ENCODE measurements around the gene MYADM.
"Not testable (repeated sequence)": the region's sequence is repeated elsewhere in the genome, so short reads cannot be mapped to it uniquely, and the experiment has no call there.

The MYADM gene

GRCh38 chr19:53828531-53828930 lies 39.2 kb upstream of the MYADM start:
- no peak overlapping the region for H3K4me3 ChIP-seq (ENCODE audit: low read depth, low read length)
- no peak for TF ChIP-seq CTCF (IDR thresholded peaks at IDR 0.05; ENCODE audit: low read depth, low read length)

- H3K4me3 ChIP-seq (ENCODE audit: low read depth, low read length) = not testable (repeated sequence)
Observed at GRCh38 chr19:53832861-53833260, 34.8 kb upstream of the MYADM start.

GRCh38 chr19:53838446-53838845 lies 29.2 kb upstream of the MYADM start:
- H3K4me3 ChIP-seq (ENCODE audit: low read depth, low read length) = not testable (repeated sequence)

GRCh38 chr19:53840241-53840640 lies 27.4 kb upstream of the MYADM start:
- H3K4me3 ChIP-seq (ENCODE audit: low read depth, low read length) = not testable (repeated sequence)

- H3K4me3 ChIP-seq (ENCODE audit: low read depth, low read length) = not testable (repeated sequence)
Observed at GRCh38 chr19:53840914-53841313, 26.8 kb upstream of the MYADM start.

GRCh38 chr19:53844849-53845246 lies 22.8 kb upstream of the MYADM start:
- no peak overlapping the region for H3K4me3 ChIP-seq (ENCODE audit: low read depth, low read length)
- TF ChIP-seq CTCF (IDR thresholded peaks at IDR 0.05; ENCODE audit: low read depth, low read length) = no peak

- no peak overlapping the region for H3K4me3 ChIP-seq (ENCODE audit: low read depth, low read length)
- no peak for TF ChIP-seq CTCF (IDR thresholded peaks at IDR 0.05; ENCODE audit: low read depth, low read length)
Observed at GRCh38 chr19:53847555-53847954, 20.1 kb upstream of the MYADM start.

- no peak overlapping the region for H3K4me3 ChIP-seq (ENCODE audit: low read depth, low read length)
Observed at GRCh38 chr19:53849237-53849676, 18.4 kb upstream of the MYADM start.

GRCh38 chr19:53853707-53854106 lies 14.0 kb upstream of the MYADM start:
- H3K4me3 ChIP-seq (ENCODE audit: low read depth, low read length) = no peak overlapping the region
- no peak for TF ChIP-seq CTCF (IDR thresholded peaks at IDR 0.05; ENCODE audit: low read depth, low read length)

More at GRCh38 chr19:53849237-53849676, 18.4 kb upstream of the MYADM start:
- no peak for TF ChIP-seq CTCF (IDR thresholded peaks at IDR 0.05; ENCODE audit: low read depth, low read length)

- no peak for TF ChIP-seq CTCF (IDR thresholded peaks at IDR 0.05; ENCODE audit: low read depth, low read length)
Observed at GRCh38 chr19:53864308-53864836, 3.3 kb upstream of the MYADM start.

More at GRCh38 chr19:53864308-53864836, 3.3 kb upstream of the MYADM start:
- H3K4me3 ChIP-seq (ENCODE audit: low read depth, low read length) = no peak overlapping the region

All from WI38 (cell line).